Parathyroid adenoma (tissue), 2 donors: ENCODE measurements around the gene RBM14.

Source experiments
- H2AFZ ChIP-seq: fragments of 300-600 bp; sonication (generic); one replicate; pipeline ENCODE4 v1.7.0; 2017; ENCODE audit warnings: antibody characterized with exemption, mild to moderate bottlenecking
- H3K27ac ChIP-seq: fragments of 300-600 bp; sonication (generic); one replicate; pipeline ENCODE4 v1.7.0; 2017
- H3K27me3 ChIP-seq: fragments of 300-600 bp; sonication (generic); one replicate; pipeline ENCODE4 v1.7.0; 2017; ENCODE audit warnings: low read length; ENCODE audit not compliant: control insufficient read depth, insufficient read depth
- H3K36me3 ChIP-seq: fragments of 300-600 bp; sonication (generic); one replicate; pipeline ENCODE4 v1.7.0; 2017; ENCODE audit warnings: low read length; ENCODE audit not compliant: control insufficient read depth, insufficient read depth
- H3K4me1 ChIP-seq: fragments of 300-600 bp; sonication (generic); one replicate; pipeline ENCODE4 v1.7.0; 2017; ENCODE audit warnings: control low read depth
- H3K4me2 ChIP-seq: fragments of 300-600 bp; sonication (generic); one replicate; pipeline ENCODE4 v1.7.0; 2017; ENCODE audit warnings: low read length
- H3K4me3 ChIP-seq: fragments of 300-600 bp; sonication (generic); one replicate; pipeline ENCODE4 v1.7.0; 2017; ENCODE audit warnings: low read depth, low read length
- H3K79me2 ChIP-seq: fragments of 300-600 bp; sonication (generic); one replicate; pipeline ENCODE4 v1.7.0; 2017; ENCODE audit warnings: control low read depth
- H3K9ac ChIP-seq: fragments of 300-600 bp; sonication (generic); one replicate; pipeline ENCODE4 v1.7.0; 2017; ENCODE audit warnings: mild to moderate bottlenecking
- H3K9me3 ChIP-seq: fragments of 300-600 bp; sonication (generic); one replicate; pipeline ENCODE4 v1.7.0; 2017; ENCODE audit warnings: low read length; ENCODE audit not compliant: control insufficient read depth
- CTCF ChIP-seq: fragments of 300-600 bp; sonication (generic); IDR thresholded peaks from one replicate; pipeline ENCODE4 v1.7.0; 2017; ENCODE audit warnings: antibody characterized with exemption, mild to moderate bottlenecking
- donor health status: primary hyperparathyroidism.

Gene RBM14

DNA sequence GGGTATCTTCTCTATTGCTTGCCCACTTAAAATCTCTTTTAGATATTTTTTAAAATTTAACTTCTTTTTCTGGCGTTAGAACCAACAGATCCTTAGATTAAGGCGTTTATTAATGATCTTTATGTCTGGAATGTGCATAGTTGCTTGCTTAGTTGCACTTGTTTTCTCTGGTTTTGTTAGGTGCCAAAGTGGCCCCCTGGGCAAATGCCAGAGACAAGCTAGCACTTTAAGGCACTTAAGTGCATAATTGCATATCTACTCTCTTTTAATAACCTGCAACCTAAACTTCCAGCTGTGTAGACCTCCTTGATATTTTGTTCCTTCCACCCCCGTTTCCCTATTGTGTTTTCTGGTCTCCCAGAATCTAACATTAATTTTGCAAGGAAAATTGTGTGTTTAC, 25.4 kb downstream of the RBM14 start:
- no peaks in the 10 kb centered on the region for H3K9me3 ChIP-seq
- no peak overlapping the region for H3K9ac ChIP-seq
- peak overlapping the region; percentile 35 for H3K4me2 ChIP-seq
- no peak for TF ChIP-seq CTCF
- peaks cover 46% of the 10 kb centered on the region for H3K79me2 ChIP-seq
- H2AFZ ChIP-seq = no peak overlapping the region
- H3K27me3 ChIP-seq = no peaks in the 10 kb centered on the region
- no peak overlapping the region for H3K27ac ChIP-seq
- peaks cover 8% of the 10 kb centered on the region for H3K4me1 ChIP-seq
- peak overlapping the region; percentile 33 for H3K4me3 ChIP-seq
- no peaks in the 10 kb centered on the region for H3K36me3 ChIP-seq

- Histone ChIP-seq H3K4me3 (no peak overlapping the region), H3K9ac (no peak overlapping the region), H2AFZ (no peak overlapping the region), H3K79me2 (peaks cover 41% of the 10 kb centered on the region), H3K36me3 (no peaks in the 10 kb centered on the region), H3K9me3 (no peaks in the 10 kb centered on the region), H3K4me2 (no peak overlapping the region), H3K4me1 (peaks cover 8% of the 10 kb centered on the region), H3K27ac (no peak overlapping the region), H3K27me3 (no peaks in the 10 kb centered on the region)
- TF ChIP-seq CTCF = no peak
These were observed 27.5 kb downstream of the RBM14 start for GRCh38 chr11:66643745-66644437.

- peaks cover 23% of the 10 kb centered on the region for H3K79me2 ChIP-seq
- H2AFZ ChIP-seq = no peak overlapping the region
- H3K9ac ChIP-seq = no peak overlapping the region
- H3K4me1 ChIP-seq = no peaks in the 10 kb centered on the region
- no peaks in the 10 kb centered on the region for H3K27me3 ChIP-seq
- no peak overlapping the region for H3K4me2 ChIP-seq
- H3K27ac ChIP-seq = no peak overlapping the region
- no peaks in the 10 kb centered on the region for H3K36me3 ChIP-seq
- no peaks in the 10 kb centered on the region for H3K9me3 ChIP-seq
- H3K4me3 ChIP-seq = no peak overlapping the region
- TF ChIP-seq CTCF = no peak
These were observed 30.4 kb downstream of the RBM14 start for GRCh38 chr11:66646828-66647227.

GRCh38 chr11:66649903-66650302, 33.5 kb downstream of the RBM14 start:
- no peak overlapping the region for H3K27ac ChIP-seq
- H3K4me3 ChIP-seq = no peak overlapping the region
- no peaks in the 10 kb centered on the region for H3K9me3 ChIP-seq
- no peaks in the 10 kb centered on the region for H3K27me3 ChIP-seq
- no peaks in the 10 kb centered on the region for H3K4me1 ChIP-seq
- no peak overlapping the region for H3K4me2 ChIP-seq
- peaks cover 5% of the 10 kb centered on the region for H3K79me2 ChIP-seq
- no peak overlapping the region for H3K9ac ChIP-seq
- no peak overlapping the region for H2AFZ ChIP-seq
- no peak for TF ChIP-seq CTCF
- no peaks in the 10 kb centered on the region for H3K36me3 ChIP-seq

DNA sequence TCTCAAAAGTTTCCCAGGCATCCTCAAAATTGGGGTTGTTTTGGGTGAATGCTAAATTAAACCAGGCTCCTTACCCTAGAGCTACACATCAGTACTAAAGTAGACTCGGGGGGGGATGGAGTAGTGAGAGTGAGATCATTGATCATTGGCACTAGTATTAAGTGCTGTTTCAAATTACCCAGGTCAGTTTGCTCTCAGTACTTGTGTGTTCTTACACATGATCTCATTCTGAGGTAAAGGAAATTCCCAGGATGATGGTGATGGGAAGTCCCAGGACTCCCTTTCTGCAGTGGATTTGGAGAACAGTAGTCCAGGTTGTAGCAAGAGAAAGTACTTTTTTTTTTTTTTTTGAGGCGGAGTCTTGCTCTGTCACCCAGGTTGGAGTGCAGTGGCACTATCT, 34.6 kb downstream of the RBM14 start:
- Histone ChIP-seq H3K36me3 (no peaks in the 10 kb centered on the region), H3K27me3 (no peaks in the 10 kb centered on the region), H3K79me2 (peaks cover 6% of the 10 kb centered on the region), H3K4me1 (no peaks in the 10 kb centered on the region), H3K4me2 (no peak overlapping the region), H3K27ac (no peak overlapping the region), H3K9ac (no peak overlapping the region), H2AFZ (no peak overlapping the region), H3K4me3 (no peak overlapping the region), H3K9me3 (no peaks in the 10 kb centered on the region)
- no peak for TF ChIP-seq CTCF
